Stimulated activated CD4-positive, alpha-beta T cell treated with anti-CD3 and anti-CD28 coated beads, Interleukin-4, amount 100 ng/mL, for 48 hours (primary cell): ENCODE measurements around the gene SEZ6L.

Experiments used
- DNase-seq, 2 donors: peaks; one replicate each; pipeline ENCODE4 v3.0.0-alpha.2; 2020; ENCODE audit warnings: low read depth in 2 of 2

Gene SEZ6L

DNA sequence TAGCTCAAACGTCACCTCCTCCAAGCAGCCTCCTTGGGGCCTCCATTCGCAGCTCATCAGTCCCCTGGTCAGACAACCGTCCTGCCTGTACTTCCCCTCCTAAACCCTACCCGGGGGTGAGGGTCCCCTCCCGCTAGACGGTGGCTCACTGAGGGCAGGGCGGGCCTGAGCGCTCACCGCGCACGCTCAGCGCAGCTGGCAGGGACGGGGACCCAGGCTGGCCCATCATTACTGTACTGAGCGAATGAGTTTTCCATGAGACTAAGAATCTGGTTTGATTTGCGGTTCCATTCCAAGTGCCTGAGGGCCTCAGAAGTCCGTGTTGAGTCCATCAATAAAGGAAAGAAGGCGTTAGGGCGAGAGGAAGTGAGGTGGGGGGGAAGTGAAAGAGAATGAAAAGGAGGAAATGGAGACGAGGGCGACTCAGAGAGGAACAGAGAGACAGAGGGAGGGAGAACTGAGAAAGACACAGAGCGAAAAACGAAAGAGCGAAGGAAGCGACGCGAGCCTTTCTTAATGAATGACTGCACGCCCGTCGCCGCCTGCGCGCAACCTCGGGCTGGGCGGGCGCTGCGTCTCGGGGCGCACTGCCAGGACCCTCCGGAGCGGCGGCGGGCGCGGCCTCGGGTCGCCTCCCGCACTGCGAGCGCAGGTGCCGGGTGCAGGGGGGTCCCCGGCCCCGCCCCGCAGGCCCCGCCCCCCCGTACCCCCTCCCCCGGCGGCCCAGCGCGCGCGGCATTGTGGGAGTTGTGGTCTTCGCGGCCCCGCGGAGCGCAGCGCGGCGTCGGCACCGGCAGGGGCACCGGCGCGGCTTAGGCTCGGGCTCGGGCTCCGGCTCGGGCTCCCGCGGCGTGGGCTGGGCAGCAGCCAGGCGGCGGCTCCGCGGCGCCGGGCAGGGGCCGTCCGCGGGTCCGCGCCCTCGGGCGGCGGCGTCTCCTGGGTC lies 259.5 kb downstream of the SEZ6L start, which contains the start of gene ASPHD2:
Gene ASPHD2, plus strand, starts transcription at position 746 of the 943 bp plus-strand sequence. CDS start 4,356 bp downstream, outside the sequence.
- DNase-seq, result peak; percentile 66 to 67

DNA sequence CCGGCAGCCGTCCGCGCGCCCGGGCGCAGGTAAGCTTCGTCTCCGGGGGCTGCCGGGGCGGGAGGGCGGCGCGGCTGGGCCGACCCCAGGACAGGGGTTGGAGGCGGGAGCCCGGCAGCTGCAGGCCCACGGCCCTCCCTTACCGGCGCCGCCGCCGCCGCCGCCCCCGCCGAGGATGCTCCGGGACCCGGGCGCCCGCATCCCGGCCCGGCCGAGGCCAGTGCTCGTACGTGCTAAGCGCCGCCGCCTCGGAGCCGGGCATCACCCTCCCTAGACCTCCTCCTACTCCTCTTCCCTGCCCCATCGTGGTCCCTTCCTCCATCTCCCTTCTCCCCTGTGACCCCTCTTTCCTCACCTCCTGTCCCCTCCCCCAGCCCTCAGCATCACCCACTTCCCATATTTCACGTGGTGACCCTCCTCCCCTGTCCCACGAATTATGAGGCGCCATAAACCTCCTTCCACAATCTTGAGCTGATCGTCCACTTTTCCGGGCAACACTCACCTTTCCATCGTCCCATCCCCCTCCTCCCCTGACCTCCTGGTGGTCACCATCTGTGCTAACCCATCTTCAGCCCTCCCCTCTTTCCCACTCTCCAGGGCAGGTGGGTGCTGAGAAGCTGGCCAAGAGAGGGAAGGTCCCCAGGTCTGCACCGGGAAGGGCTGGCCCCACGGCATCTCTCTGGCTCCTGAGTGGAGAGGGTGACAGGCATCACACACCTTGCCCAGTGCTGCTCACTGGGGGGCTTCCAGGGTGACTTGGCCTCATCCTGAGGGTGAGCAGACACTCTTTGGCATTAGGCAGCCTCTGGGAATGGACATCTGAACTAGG lies 260.4 kb downstream of the SEZ6L start:
- DNase-seq, result no peak

DNA sequence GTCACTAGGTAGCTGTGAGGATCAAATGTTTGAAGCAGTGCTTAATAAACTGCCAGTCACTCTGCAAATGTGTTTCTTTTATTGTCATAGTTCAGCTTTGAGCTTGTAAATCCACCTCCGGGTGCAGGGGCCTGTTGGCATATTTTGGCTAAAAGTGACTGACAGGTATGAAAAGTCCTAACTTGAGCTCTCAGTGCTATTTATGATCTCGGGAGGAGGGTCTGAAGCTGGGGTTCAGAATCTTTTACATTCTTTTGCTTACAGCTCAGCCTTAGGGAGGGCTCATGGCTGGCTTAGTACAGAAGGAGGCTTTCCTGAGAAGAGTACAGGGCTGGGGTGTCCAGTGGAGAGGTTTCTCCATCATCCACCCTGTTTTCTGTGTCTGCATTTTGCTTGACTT lies 261.3 kb downstream of the SEZ6L start:
- DNase-seq, result no peak

DNA sequence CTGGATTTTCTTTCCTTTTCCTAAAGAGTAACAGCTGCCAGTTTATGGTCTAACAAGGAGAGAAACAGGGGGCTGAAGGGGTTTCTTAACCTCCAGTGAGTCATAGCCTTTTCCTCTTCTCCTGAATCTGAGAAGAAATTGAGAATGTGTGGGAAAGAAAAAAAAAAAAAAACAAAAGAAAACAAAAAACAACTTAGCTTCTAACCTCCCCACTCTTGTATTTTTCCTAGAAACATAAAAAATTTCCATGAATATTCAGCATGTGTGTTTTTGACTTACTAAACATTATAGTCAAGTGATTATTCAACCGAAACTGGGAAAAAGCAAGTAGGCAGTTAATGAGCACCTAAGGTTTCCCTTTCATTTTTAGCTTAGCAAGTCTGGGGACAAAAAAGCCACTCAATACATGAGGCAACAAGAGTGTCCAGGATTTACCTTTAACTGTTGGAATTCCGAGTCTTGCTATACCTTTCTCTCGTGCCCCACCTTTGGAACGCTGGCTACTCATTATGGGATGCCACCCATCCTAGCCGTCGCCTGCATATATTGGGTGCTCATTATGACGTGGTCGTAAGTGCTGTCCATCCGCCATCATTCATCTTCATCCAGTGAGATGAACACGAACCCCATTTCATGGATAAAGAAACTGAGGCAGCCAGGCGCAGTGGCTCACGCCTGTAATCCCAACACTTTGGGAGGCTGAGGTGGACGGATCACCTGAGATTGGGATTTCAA lies 262.2 kb downstream of the SEZ6L start:
- no peak for DNase-seq

DNA sequence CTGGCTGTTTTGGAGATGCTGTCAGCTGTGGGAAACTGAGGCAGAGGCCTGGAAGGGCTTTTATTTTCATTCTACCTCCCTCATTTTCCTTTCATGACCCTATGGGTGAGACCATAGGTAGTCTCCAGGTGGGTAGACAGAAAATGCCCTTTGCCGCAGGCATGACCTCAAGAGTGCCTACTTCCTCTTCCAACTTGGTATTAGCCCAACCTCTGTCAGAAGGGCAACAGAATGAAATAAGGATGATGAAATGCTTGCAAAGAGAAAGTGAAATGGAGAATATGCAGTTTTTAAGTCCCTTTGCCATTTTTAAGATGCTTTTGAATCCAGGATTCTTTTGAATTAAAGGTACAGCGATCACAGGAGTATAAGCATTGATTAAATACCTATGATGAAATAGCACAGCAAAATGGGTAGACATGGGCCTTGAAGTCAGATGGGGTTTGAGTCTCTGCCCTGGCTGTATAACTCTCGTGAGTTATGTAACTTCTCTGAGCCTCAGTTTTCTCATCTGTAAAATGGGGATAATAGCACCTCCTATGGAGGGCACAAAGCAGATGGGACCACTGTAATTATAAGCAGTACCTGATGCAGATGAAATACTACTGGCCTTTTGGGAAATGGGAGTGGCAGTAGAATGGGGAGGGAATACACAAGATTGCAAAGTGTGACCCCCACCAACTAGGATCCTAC lies 263.5 kb downstream of the SEZ6L start:
- DNase-seq, result no peak
